ENCODE data around the gene NRP1. TPM values are rescaled to one million over a fixed set of nuclear protein-coding genes. Genes with fewer than 3 reads are reported as not detected.

Gene NRP1
- total and polyA plus RNA-seq, 2 of the 8 experiments (the other 6 are each of a cell fraction or from before 2014, with no cell fraction given) = 1.2 to 2.1 TPM

GRCh38 chr10:33132626-33133025 is 201.8 kb downstream of the NRP1 start:
- CTCF ChIA-PET (ENCODE audit: partially characterized antibody) = interaction anchor here (1.4 to 2.9 kb wide), 3 partner anchors 13 to 19 kb away, joined by 3 to 8 read pairs (median 4); no protein-coding TSS in a partner anchor
- no peak overlapping the region for H3K23ac ChIP-seq (ENCODE audit: insufficient read length)
- DNase-seq (ENCODE audit: low read depth in 1 of 2, low spot score in 2 of 2) = no peak
- no peak overlapping the region for H4K8ac ChIP-seq (ENCODE audit: extremely low read depth, insufficient read depth, low read length)
- peak; percentile 19 for FAIRE-seq
- H4K20me1 ChIP-seq (replicated peaks in 1 of 2; ENCODE audit: control insufficient read depth in 1 of 2, insufficient read depth in 2 of 2, low read length in 2 of 2) = no peaks in the 10 kb centered on the region
- no peak overlapping the region for H2BK15ac ChIP-seq (ENCODE audit: low read length)
- H3K27ac ChIP-seq (ENCODE audit: low read depth, low read length) = no peak overlapping the region
- no peak overlapping the region for H3K18ac ChIP-seq (ENCODE audit: extremely low read depth, low read length)
- no peak overlapping the region for H2BK12ac ChIP-seq (ENCODE audit: low read depth, low read length)
- H3K23me2 ChIP-seq (ENCODE audit: low read depth, low read length) = no peaks in the 10 kb centered on the region
- no peak overlapping the region for H3K9ac ChIP-seq (replicated peaks in 1 of 4; ENCODE audit: extremely low read depth in 1 of 4, low read depth in 3 of 4, low read length in 3 of 4)
- H3K4me2 ChIP-seq (ENCODE audit: insufficient read depth in 1 of 2, low read depth in 2 of 2, low read length in 2 of 2) = no peak overlapping the region
- no peak overlapping the region for H2BK20ac ChIP-seq (ENCODE audit: low read length)
- no peak overlapping the region for H3K4me3 ChIP-seq (ENCODE audit: extremely low read depth in 1 of 4, insufficient read depth in 2 of 4, low read depth in 3 of 4, low read length in 4 of 4)
- H2AK5ac ChIP-seq (ENCODE audit: low read depth, low read length) = no peak overlapping the region
- 81% methylated on average over 1 of the region's 1 CpG; no CpG with 5 or more reads in 1 of the 2 experiments for WGBS, 2 experiments (ENCODE audit: extremely low coverage in 1 of 2, insufficient coverage in 1 of 2, insufficient read length in 1 of 2, insufficient replicate concordance in 2 of 2, low coverage in 1 of 2, low lambda C conversion rate in 2 of 2, missing lambda C conversion rate in 1 of 2)
- H2BK120ac ChIP-seq (replicated peaks; ENCODE audit: low read depth, low read length) = no peak overlapping the region
- H3K36me3 ChIP-seq (ENCODE audit: control insufficient read depth in 2 of 4, insufficient read depth in 4 of 4, low read length in 3 of 4) = no peaks in the 10 kb centered on the region
- no peaks in the 10 kb centered on the region for H3K9me3 ChIP-seq (ENCODE audit: insufficient read depth in 2 of 2, low read depth in 1 of 2, low read length in 1 of 2)
- H4K5ac ChIP-seq (ENCODE audit: insufficient read length, low read depth, low read length) = no peak overlapping the region
- no peaks in the 10 kb centered on the region for H3K27me3 ChIP-seq (replicated peaks in 1 of 4; ENCODE audit: control insufficient read depth in 3 of 4, extremely low read depth in 1 of 4, insufficient read depth in 3 of 4, low read length in 3 of 4)
- H3K4me1 ChIP-seq (replicated peaks in 1 of 4; ENCODE audit: control insufficient read depth in 3 of 4, insufficient read depth in 4 of 4, low read length in 3 of 4) = no peaks in the 10 kb centered on the region; a peak in 1 of 7 replicates
- H3K79me2 ChIP-seq (ENCODE audit: control insufficient read depth in 1 of 2, insufficient read depth in 2 of 2, low read length in 2 of 2) = no peaks in the 10 kb centered on the region
- no peak overlapping the region for H3K4ac ChIP-seq (replicated peaks; ENCODE audit: insufficient read length, low read depth, low read length)
- H4K91ac ChIP-seq (replicated peaks; ENCODE audit: insufficient read length, low read length) = no peak overlapping the region
- no peaks in the 10 kb centered on the region for H3K79me1 ChIP-seq (ENCODE audit: low read depth, low read length)
- no peak overlapping the region for H3K14ac ChIP-seq (ENCODE audit: insufficient read length)
- no peak overlapping the region for H2AFZ ChIP-seq (ENCODE audit: low read length)
- H2BK5ac ChIP-seq (ENCODE audit: low read depth, low read length) = no peak overlapping the region
- no peak overlapping the region for H3K56ac ChIP-seq (replicated peaks; ENCODE audit: insufficient read length, low read depth, low read length)
- POLR2A ChIA-PET (ENCODE audit: partially characterized antibody) = no interaction called here
- TF ChIP-seq SP4 (IDR thresholded peaks at IDR 0.05; ENCODE audit: low read length) (no peak), CTCF (IDR thresholded peaks at IDR 0.05; ENCODE audit: control extremely low read depth in 1 of 3, insufficient read depth in 1 of 3, low read depth in 1 of 3, low read length in 3 of 3) (peak; percentile 36 to 58 (median 54)), MAX (IDR thresholded peaks at IDR 0.05) (no peak), ATF3 (IDR thresholded peaks at IDR 0.05; ENCODE audit: insufficient read depth, low read depth, low read length) (no peak)
